ENCODE measurements around the gene LYSMD1.

The LYSMD1 gene

GRCh38 chr1:151175041-151175741 is 9.5 kb upstream of the LYSMD1 start:
- DNase-seq = no peak

DNA sequence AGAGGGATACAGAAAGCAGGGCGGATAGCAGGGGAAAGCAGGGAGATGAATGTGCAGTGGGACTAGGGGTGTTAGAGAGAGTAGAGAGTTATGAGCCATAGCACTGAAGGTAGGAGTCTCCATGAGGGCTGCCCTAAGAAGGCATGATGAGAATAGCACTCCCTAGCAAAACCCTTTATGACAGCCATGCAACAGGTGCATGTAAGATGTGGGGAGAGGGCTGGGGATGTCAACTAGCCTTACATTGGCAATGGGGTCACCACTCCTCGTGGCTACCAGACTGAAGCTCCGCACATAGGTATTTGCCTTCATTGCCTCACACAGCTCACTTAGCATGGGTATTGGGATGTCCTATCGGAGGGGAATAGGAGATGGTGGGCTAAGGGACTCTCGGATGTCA is 5.5 kb upstream of the LYSMD1 start:
- DNase-seq = no peak

DNA sequence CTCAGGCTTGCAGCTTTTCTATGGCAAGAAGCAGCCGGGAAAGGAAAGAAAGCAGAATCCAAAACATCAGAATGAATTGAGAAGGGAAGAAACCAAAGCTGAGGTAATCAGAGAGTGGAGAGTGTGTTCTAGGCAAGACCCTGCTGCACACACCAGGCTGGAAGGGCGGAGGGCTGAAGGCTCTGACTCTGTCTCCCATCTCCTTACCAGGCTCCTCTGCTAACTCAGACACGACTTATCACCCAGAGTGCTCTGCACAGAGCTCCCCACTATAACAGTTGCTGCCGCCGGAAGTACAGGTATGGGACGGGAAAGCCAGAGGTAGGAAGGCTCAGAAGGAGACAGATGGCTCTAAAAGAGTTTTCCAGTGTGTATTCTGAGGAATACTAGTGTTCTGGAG is 1.4 kb upstream of the LYSMD1 start:
- no peak for DNase-seq

DNA sequence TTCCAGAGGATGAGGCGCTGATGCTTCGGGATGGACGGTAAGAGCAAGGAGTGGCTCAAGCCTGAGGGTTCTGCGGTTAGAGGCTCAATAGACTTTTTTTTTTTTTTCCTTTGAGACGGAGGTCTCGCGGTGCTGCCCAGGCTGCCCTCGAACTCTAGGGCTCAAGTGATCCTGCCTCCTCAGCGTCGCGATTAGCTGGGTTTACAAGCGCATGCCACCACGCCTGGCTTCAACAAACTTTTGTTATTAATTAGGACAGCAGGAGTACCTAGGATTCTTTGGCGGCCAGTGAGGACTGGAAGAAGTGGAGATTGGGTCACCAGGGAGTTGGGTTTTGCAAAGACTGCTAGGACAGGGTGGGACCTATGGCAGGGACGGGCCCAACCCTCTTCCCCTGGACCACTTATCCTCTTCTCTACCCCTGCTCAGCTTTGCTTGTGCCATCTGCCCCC is 829 bp upstream of the LYSMD1 start:
- DNase-seq = no peak

DNA sequence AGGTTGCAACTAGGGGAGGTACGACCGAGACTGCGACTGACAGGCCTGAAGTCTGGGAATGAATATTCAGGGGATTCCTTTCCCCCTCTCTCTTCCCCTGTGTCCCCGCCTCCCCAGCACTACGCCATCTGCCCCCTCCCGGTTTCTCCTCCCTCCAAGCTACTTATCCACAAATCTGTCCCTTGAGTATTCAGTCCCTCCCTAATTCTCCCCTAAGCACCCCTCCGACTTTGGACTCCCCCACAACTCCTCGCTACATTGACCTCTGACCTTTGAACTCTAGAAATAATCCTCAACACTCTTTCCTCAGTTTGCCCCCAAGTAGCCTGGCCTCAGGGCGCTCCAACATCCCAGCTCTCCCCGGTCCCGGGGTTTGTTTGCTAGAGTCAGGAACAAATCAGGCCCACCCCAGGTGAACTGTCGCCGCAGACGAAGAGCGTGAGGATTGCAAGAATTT is 393 bp downstream of the LYSMD1 start:
- DNase-seq = no peak

GRCh38 chr1:151164732-151165280 is 896 bp downstream of the LYSMD1 start:
- DNase-seq = no peak

GRCh38 chr1:151159373-151159772 is 6.3 kb downstream of the LYSMD1 start:
- no peak for DNase-seq

DNA sequence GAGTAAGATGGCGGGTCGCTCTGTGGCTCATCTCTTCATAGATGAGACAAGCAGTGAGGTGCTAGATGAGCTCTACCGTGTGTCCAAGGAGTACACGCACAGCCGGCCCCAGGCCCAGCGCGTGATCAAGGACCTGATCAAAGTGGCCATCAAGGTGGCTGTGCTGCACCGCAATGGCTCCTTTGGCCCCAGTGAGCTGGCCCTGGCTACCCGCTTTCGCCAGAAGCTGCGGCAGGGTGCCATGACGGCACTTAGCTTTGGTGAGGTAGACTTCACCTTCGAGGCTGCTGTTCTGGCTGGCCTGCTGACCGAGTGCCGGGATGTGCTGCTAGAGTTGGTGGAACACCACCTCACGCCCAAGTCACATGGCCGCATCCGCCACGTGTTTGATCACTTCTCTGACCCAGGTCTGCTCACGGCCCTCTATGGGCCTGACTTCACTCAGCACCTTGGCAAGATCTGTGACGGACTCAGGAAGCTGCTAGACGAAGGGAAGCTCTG is 6.9 kb downstream of the LYSMD1 start:
- DNase-seq = no peak

- no peak for DNase-seq
Observed at GRCh38 chr1:151158326-151158725, 7.4 kb downstream of the LYSMD1 start.

DNA sequence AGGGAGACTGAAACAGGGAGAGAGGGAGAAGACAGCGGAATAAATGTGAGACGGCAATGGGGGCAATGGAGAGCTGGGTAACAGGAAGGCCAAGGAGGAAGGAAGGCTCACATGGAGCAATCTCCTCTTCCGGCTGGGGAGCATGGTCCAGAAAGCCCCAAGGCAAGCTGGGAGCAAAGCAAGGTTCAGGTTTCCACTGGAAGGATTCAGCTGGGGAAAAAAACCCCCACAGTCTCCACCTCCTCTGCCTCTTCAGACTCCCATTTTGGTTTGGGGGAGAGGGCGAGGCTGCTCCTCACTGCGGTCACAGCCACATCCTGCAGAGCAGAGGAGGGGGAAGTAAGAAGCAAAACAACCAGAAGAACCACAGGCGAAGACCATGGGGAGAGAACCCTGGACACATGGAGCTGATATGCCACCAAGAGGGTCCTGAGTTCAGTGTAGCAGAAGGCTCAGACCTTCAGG is 8.6 kb downstream of the LYSMD1 start:
- peak; percentile 62 for DNase-seq

DNA sequence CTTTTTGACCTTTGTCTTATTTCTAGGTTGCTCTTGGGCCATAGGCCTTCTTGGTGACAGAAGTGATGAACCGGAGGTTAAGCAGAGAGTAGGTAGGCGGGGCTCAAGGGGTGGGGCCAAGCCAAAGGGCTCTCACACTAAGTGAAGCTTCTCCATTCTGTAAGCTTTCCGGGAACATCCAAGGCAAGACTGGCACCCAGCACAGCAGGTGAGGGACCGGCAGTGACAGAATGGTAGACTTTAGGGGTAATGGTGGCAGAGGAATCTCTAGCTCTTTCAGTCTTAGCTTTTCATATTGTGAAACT is 9.2 kb downstream of the LYSMD1 start, which contains the start of gene TNFAIP8L2:
Gene TNFAIP8L2, plus strand, starts transcription at position 135 of the 305 bp plus-strand sequence. CDS start 2,049 bp downstream, outside the sequence.
- peak; percentile 85 for DNase-seq

DNA sequence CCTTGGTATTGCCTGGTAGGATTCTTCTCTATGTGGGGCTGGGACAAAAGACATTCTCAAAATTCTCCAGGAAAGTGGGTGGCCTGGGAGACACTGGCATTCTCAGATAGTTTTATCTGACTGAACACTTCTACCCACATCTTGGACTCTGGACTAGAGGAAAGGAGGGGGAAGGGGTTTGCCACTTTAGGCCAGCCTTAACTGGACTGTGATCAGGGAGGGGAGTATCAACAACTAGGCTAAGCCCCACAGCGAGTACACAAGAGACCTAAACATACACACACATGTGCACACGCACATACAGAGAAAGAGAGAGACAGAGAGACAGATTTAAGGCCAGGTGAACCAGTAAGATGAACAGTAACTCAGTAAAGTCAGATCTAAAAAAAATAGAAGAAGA is 18.0 kb downstream of the LYSMD1 start:
- DNase-seq = no peak

GRCh38 chr1:151147132-151147503 is 18.6 kb downstream of the LYSMD1 start:
- no peak for DNase-seq

DNA sequence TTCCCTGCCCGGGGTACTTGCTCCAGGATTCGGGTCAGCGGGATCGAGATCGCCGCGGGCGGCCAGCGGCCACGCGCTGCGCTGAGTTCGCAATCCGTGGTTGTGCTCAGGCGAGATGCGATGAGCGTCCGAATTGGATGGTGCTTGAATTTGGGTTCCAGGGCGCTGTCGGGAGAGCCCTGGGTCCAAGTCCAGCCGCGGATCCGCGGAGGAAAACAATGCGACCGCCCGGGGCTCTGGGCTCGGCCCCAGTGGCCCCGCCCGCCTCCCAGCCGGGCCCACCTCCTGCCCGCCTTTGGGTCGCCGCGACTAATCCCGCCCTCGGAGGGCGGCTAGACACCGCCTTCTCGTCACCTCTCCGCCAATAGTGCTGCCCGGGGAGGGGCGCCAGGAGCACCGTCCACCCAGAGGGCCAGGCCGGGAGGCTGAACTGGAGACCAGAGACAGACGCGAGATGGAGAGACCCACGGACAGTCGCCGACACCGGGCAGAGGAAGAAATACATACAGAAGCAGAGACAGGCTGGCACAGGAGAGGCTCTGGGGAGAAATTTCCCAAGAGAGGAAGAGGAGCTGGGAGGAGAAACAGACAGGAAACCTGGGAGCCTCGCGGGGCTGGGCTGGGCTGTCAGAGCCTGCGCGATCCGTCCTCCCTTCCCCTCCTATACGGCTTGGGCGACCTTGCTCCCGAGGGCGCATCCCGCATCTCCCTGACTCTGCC is 19.1 kb downstream of the LYSMD1 start, which contains the start of gene SEMA6C:
Gene SEMA6C, minus strand, starts transcription at position 220 of the 720 bp plus-strand sequence. CDS start 4,010 bp downstream, outside the sequence.
- peak; percentile 32 for DNase-seq

- no peak for DNase-seq
Observed at GRCh38 chr1:151146072-151146411, 19.7 kb downstream of the LYSMD1 start.

- no peak for DNase-seq
Observed at GRCh38 chr1:151145304-151146071, 20.2 kb downstream of the LYSMD1 start.

GRCh38 chr1:151144474-151145303 is 21.0 kb downstream of the LYSMD1 start:
- no peak for DNase-seq

GRCh38 chr1:151143986-151144385 is 21.7 kb downstream of the LYSMD1 start:
- DNase-seq = no peak

- DNase-seq = no peak
Observed at GRCh38 chr1:151143057-151143435, 22.7 kb downstream of the LYSMD1 start.

DNA sequence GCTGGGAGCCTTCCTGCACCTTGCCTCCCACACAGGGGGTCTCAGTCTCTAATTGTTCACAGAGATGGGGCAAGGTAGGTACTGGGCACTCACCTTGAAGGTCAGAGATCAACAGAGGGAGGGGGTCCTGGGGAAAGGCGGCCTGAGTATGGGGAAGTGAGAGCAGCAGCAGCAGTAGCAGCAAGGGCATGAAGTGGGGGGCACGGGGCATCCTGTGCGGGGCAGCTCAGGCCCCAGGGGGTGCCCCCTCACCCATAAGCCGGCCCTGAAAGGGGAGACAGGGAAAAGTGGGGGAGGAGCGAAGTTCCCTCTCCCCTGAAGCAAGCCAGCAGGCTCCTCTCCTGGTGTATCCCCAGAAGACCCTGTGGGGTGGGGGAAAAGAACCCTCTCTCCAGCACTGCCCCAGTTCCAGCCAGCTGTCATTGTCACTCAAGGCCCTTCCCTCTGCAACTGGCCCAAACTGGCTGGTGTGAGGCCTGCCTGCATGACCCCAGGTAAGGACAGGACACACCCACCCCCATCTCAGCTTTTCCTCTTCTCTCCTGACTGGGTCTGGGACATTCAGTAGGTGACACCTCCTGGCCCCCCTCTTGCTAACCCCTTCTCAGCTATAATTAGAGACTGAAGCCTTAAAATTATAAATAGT is 23.2 kb downstream of the LYSMD1 start:
- no peak for DNase-seq

- no peak for DNase-seq
Observed at GRCh38 chr1:151137789-151138188, 27.9 kb downstream of the LYSMD1 start.
